Neural progenitor cell (in vitro differentiated cells): ENCODE results near the gene PAPPA2. TPM values are rescaled to one million over a fixed set of nuclear protein-coding genes. Genes with fewer than 3 reads are reported as not detected.

Source experiments
- DNase-seq: peaks from one replicate; pipeline ENCODE4 v3.0.0-alpha.2; 2016; ENCODE audit warnings: low spot score
- H2AFZ ChIP-seq: fragments of 200-600 bp; sonication (generic); replicated peaks from 2 replicates; pipeline ENCODE4 v1.6.1; 2016; ENCODE audit warnings: antibody characterized with exemption
- H3F3A ChIP-seq: fragments of 200-600 bp; sonication (generic); 2 replicates; pipeline ENCODE4 v1.6.1; 2016; ENCODE audit warnings: antibody characterized with exemption, low read depth
- H3K27ac ChIP-seq: fragments of 200-600 bp; sonication (generic); 2 replicates; pipeline ENCODE4 v1.5.1; 2016; ENCODE audit warnings: mild to moderate bottlenecking
- H3K27me3 ChIP-seq: fragments of 200-600 bp; sonication (generic); 2 replicates; pipeline ENCODE4 v1.6.1; 2016; ENCODE audit warnings: mild to moderate bottlenecking, moderate library complexity
- H3K36me3 ChIP-seq: fragments of 200-600 bp; sonication (generic); 2 replicates; pipeline ENCODE4 v1.5.1; 2016
- H3K4me1 ChIP-seq: fragments of 200-600 bp; sonication (generic); 2 replicates; pipeline ENCODE4 v1.6.1; 2016; ENCODE audit warnings: mixed run types
- H3K4me2 ChIP-seq: fragments of 200-600 bp; sonication (generic); 2 replicates; pipeline ENCODE4 v1.6.1; 2016
- H3K4me3 ChIP-seq: fragments of 200-600 bp; sonication (generic); 2 replicates; pipeline ENCODE4 v1.5.1; 2016
- H3K79me2 ChIP-seq: fragments of 200-600 bp; sonication (generic); 2 replicates; pipeline ENCODE4 v1.6.1; 2016; ENCODE audit warnings: low read depth
- H3K9ac ChIP-seq: fragments of 200-600 bp; sonication (generic); 2 replicates; pipeline ENCODE4 v1.6.1; 2016
- H3K9me3 ChIP-seq: fragments of 200-600 bp; sonication (generic); 2 replicates; pipeline ENCODE4 v1.5.1; 2016; ENCODE audit warnings: low read depth
- H4K20me1 ChIP-seq: fragments of 200-600 bp; sonication (generic); 2 replicates; pipeline ENCODE4 v1.6.1; 2016; ENCODE audit warnings: low read depth
- H3K27ac Mint-ChIP-seq: 3 replicates; pipeline ENCODE4 v1.8.0; 2021; ENCODE audit warnings: mixed read lengths
- H3K27me3 Mint-ChIP-seq: 2 replicates; pipeline ENCODE4 v1.8.0; 2022; ENCODE audit warnings: low read depth, mild to moderate bottlenecking, inconsistent platforms, moderate library complexity, mixed read lengths; ENCODE audit not compliant: insufficient read depth
- H3K36me3 Mint-ChIP-seq: 3 replicates; pipeline ENCODE4 v1.8.0; 2021; ENCODE audit warnings: mixed read lengths
- H3K4me1 Mint-ChIP-seq: 3 replicates; pipeline ENCODE4 v1.8.0; 2021; ENCODE audit warnings: mixed read lengths
- H3K4me3 Mint-ChIP-seq: 3 replicates; pipeline ENCODE4 v1.8.0; 2021; ENCODE audit warnings: mild to moderate bottlenecking, moderate library complexity, mixed read lengths
- H3K9me3 Mint-ChIP-seq: 3 replicates; pipeline ENCODE4 v1.8.0; 2020; ENCODE audit warnings: mixed read lengths
- CTCF ChIP-seq: fragments of 200-600 bp; sonication (generic); IDR thresholded peaks from 2 replicates; pipeline ENCODE4 v1.5.1; 2017; ENCODE audit warnings: antibody characterized with exemption, mild to moderate bottlenecking
- EZH2 ChIP-seq: fragments of 200-600 bp; sonication (generic); IDR thresholded peaks from 2 replicates; pipeline ENCODE4 v1.6.1; 2017; ENCODE audit warnings: antibody characterized with exemption, mild to moderate bottlenecking, moderate library complexity
- EZH2phosphoT487 ChIP-seq: fragments of 200-600 bp; sonication (generic); IDR thresholded peaks from 2 replicates; pipeline ENCODE4 v1.6.1; 2017; ENCODE audit warnings: antibody characterized with exemption
- total RNA-seq: library from RNA; depleted of rRNA; stranded (reverse); fragments of >200 nt; gene quantifications from 2 replicates; pipeline ENCODE4 v1.2.3, GENCODE V29; 2015; ENCODE audit warnings: low replicate concordance

Gene PAPPA2
- total RNA-seq, 1 donor from 2014 or later = 0.17 TPM

GRCh38 chr1:176617881-176618280 lies 154.9 kb downstream of the PAPPA2 start:
- no peaks in the 10 kb centered on the region for H3K9me3 Mint-ChIP-seq
- no peak for DNase-seq
- no peaks in the 10 kb centered on the region for H4K20me1 ChIP-seq
- H3F3A ChIP-seq = no peaks in the 10 kb centered on the region
- no peak overlapping the region for H3K4me3 Mint-ChIP-seq
- no peaks in the 10 kb centered on the region for H3K27me3 ChIP-seq
- H3K27ac ChIP-seq = no peak overlapping the region
- H3K9me3 ChIP-seq = no peaks in the 10 kb centered on the region
- H3K79me2 ChIP-seq = no peaks in the 10 kb centered on the region
- H3K36me3 Mint-ChIP-seq = no peaks in the 10 kb centered on the region
- no peak for TF ChIP-seq CTCF
- TF ChIP-seq EZH2phosphoT487 = no peak
- TF ChIP-seq EZH2 = no peak
- no peak overlapping the region for H3K27ac Mint-ChIP-seq
- no peaks in the 10 kb centered on the region for H3K36me3 ChIP-seq
- H2AFZ ChIP-seq = no peak overlapping the region
- no peaks in the 10 kb centered on the region for H3K27me3 Mint-ChIP-seq
- H3K4me2 ChIP-seq = no peak overlapping the region
- no peak overlapping the region for H3K9ac ChIP-seq
- no peaks in the 10 kb centered on the region for H3K4me1 ChIP-seq
- H3K4me1 Mint-ChIP-seq = no peaks in the 10 kb centered on the region
- H3K4me3 ChIP-seq = no peak overlapping the region

- no peaks in the 10 kb centered on the region for H3F3A ChIP-seq
- Mint-ChIP-seq H3K4me3 (no peak overlapping the region), H3K27ac (no peak overlapping the region), H3K36me3 (no peaks in the 10 kb centered on the region), H3K9me3 (no peaks in the 10 kb centered on the region), H3K27me3 (no peaks in the 10 kb centered on the region), H3K4me1 (no peaks in the 10 kb centered on the region)
- H3K36me3 ChIP-seq = no peaks in the 10 kb centered on the region
- H3K27me3 ChIP-seq = no peaks in the 10 kb centered on the region
- H4K20me1 ChIP-seq = no peaks in the 10 kb centered on the region
- H2AFZ ChIP-seq = no peak overlapping the region
- TF ChIP-seq EZH2phosphoT487 (no peak), CTCF (no peak), EZH2 (no peak)
- H3K9ac ChIP-seq = no peak overlapping the region
- H3K4me2 ChIP-seq = no peak overlapping the region
- H3K27ac ChIP-seq = no peak overlapping the region
- no peaks in the 10 kb centered on the region for H3K4me1 ChIP-seq
- no peak overlapping the region for H3K4me3 ChIP-seq
- no peak for DNase-seq
- no peaks in the 10 kb centered on the region for H3K9me3 ChIP-seq
- H3K79me2 ChIP-seq = no peaks in the 10 kb centered on the region
These were observed 156.3 kb downstream of the PAPPA2 start for GRCh38 chr1:176619261-176619660.

- Histone ChIP-seq H2AFZ (no peak overlapping the region), H3K4me1 (no peaks in the 10 kb centered on the region), H3K79me2 (no peaks in the 10 kb centered on the region), H4K20me1 (no peaks in the 10 kb centered on the region), H3F3A (no peaks in the 10 kb centered on the region), H3K4me3 (no peak overlapping the region), H3K9ac (no peak overlapping the region), H3K9me3 (no peaks in the 10 kb centered on the region), H3K27ac (no peak overlapping the region), H3K36me3 (no peaks in the 10 kb centered on the region), H3K4me2 (no peak overlapping the region), H3K27me3 (no peaks in the 10 kb centered on the region)
- Mint-ChIP-seq H3K27me3 (no peaks in the 10 kb centered on the region), H3K27ac (no peak overlapping the region), H3K4me3 (no peak overlapping the region), H3K9me3 (no peaks in the 10 kb centered on the region), H3K4me1 (no peaks in the 10 kb centered on the region), H3K36me3 (no peaks in the 10 kb centered on the region)
- DNase-seq = no peak
- TF ChIP-seq EZH2phosphoT487 (no peak), CTCF (no peak), EZH2 (no peak)
These were observed 162.4 kb downstream of the PAPPA2 start for GRCh38 chr1:176625365-176625764.
